HG03342 (cell line): ENCODE results near the gene CNTNAP2.
A peak's percentile ranks its signal among the peaks of the same experiment; 100 is the strongest.
"Not testable (repeated sequence)": the region's sequence is repeated elsewhere in the genome, so short reads cannot be mapped to it uniquely, and the experiment has no call there.

Source experiments
- ATAC-seq: cut with Tn5 transposase; IDR thresholded peaks from one replicate; pipeline ENCODE4 v1.9.1; 2021; ENCODE audit warnings: mild to moderate bottlenecking, moderate library complexity; ENCODE audit not compliant: unreplicated experiment

The CNTNAP2 gene

DNA sequence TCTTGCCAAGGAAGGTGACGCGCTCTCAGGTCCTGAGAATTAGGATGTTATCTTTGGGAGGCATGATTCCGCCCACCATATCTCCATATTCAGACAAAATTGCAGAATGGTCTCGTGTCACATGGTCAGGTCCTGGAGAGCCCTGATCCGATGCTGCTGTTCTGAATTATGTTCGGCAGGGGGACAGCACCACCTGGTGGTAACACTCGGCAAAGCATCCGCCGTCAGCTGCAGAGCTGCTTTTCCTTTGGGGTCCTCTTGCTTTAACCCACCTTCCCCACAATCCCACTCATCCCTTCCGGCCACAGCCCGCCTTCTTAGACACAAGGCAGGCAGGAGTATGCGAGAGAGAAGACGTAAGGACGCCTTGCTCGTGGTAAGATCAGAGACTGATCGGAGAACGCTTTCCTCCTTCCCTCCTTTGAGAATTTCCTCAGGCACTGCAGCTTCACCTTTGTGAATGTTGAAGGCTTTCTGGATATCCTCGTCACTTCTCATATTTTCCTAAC lies 2146.2 kb downstream of the CNTNAP2 start:
- ATAC-seq, result peak; percentile 80

DNA sequence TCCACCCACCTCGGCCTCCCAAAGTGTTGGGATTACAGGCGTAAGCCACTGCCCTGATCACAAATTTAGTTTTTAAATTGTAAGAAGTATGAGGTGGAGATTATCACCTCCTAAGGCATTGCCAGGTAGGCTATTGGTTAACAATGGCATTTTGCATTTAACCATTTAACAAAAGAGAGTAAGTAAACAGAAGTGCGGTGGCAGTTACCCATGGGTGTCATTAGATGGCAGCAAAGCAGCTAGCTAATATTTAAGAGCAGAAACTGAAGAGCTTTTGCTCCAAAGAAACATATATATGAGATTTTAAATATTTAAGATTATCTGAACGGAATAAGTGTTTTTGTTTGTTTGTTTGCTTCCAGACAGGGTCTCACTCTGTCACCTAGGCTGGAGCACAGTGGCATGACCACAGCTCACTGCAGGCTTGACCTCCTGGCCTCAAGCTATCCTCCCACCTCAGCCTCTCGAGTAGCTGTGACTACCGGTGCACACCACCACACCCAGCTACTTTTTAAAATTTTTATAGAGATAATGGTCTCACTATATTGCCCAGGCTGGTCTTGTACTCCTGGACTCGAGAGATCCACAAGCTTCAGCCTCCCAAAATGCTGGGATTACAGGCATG lies 2148.4 kb downstream of the CNTNAP2 start:
- ATAC-seq, result no peak

DNA sequence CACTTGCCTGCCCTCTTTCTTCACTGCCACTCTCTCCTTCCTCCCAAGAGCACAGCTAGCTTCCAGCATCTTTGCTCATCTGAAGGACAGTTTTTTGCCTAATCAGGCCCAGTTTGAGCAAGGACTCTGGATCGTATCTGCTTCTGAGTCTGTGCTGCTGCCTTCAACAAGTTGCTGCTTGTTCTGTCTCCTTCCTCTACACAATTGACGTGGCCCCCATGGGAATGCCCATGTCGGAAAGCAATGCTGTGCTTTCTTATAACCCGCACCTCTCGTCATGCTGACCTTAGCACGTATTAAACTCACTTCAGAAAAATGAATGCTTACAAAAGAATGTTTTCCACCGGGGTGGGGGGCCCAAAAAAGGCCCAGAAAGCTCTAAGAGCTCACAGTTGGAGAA lies 2149.3 kb downstream of the CNTNAP2 start:
- no peak for ATAC-seq

DNA sequence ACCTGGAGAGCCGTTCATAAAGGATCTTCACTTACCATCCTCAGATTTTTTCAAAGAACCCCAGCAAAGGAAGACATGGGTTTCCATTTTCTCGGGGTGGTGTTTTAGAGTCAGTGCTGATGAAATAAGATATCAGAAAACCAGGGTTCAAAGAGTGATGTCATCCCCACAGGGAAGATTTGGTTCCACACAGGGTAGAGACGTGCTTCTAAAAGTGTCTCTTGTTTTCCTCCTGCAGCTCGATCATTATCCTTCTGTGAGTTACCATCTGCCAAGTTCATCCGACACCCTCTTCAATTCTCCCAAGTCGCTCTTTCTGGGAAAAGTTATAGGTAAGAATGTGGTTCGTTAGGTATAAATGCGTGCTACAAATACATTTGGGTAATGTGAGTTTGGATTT lies 2150.2 kb downstream of the CNTNAP2 start:
- no peak for ATAC-seq

DNA sequence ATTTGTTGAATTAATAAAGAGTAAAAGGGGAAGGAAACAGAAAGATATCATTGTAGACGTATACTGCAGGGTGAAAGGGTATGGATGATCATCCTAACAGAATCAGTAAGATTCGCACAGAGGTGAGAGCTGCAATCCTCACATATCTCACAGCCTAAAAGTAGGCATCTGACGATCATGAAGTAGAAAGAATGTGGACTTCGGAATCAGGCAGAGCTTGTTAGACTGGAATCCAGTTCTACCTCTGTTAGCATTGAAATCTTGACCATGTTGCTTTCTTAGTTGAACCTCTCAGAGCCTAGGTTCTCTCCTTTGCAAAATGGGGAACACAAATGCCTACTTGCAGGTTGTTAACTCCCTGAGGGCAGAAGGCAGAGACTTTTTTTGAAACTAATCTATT lies 2154.0 kb downstream of the CNTNAP2 start:
- no peak for ATAC-seq

DNA sequence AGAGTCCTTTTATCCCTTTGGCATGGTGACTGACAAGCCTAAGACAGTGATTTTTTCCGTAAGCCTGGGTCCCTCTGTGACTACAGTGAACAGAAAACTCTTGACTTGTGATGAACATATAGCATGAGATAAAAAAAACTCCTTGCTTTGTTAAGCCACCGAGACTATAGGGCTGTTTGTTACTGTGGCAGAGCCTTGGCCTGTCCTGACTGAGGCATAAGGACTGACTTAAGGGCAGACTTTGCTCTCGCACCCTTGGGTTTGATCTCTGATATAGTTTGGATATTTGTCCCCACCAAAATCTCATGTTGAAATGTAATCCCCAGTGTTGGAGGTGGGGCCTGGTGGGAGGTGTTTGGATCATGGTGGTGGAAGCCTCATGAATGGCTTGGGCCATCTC lies 2157.5 kb downstream of the CNTNAP2 start:
- ATAC-seq, result no peak

DNA sequence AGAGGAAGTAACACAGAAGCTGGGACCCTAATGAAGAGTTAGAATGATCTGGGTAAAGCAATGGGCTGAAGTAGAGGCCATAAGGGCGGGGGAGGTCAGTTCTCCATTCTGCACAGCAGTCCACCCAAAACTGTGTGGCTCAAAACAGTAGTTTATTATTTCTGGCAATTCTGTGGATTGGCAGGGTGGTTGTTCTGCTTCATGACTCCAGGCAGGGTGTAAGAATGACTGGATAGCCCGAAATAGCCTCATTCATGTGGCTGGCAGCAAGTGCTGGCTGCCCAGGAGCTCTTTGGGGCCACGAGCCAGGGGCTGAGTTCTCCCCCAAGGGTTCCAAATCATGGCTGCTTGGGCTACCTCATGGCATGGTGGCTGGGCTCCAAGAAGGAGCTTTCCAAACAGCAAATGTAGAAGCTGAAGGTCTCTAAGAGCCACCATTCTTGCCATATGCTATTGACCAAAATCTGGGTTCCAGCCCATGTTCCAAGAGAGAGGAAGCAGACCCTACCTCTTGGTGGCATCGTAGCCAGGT lies 2158.8 kb downstream of the CNTNAP2 start:
- no peak for ATAC-seq

DNA sequence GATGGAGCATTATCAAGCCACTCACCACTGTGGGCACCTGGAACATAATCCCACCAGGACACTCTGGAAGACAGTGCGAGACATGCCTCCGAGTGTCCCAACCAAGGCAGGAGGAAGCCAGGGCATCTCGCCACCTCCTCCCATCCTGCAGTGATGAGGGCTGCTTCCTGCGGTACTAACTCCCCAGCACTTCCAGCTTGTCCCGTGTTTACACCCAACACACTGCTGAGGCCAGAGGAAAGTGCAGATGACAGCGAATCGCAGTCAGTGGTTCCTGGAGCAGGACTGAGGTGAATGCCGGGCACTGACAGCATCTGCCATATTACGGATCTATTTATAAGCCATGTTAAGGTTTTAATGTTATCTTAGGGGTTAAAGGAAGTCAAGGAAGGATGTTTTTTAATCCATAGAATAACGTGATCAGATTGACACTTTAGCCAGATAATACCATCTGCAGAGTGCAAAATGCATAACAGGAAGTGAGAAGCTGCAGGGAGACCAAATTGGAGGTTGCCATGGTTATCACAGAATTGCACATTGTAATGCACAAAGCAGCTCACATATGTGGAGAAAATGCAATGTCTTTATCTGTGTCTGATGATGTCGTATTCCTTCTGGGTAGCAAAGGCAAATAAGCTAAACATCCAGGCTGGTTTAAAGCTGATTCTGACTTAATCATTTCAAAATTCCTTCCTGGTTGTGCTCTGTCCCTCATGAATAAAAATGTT lies 2159.9 kb downstream of the CNTNAP2 start:
- no peak for ATAC-seq

DNA sequence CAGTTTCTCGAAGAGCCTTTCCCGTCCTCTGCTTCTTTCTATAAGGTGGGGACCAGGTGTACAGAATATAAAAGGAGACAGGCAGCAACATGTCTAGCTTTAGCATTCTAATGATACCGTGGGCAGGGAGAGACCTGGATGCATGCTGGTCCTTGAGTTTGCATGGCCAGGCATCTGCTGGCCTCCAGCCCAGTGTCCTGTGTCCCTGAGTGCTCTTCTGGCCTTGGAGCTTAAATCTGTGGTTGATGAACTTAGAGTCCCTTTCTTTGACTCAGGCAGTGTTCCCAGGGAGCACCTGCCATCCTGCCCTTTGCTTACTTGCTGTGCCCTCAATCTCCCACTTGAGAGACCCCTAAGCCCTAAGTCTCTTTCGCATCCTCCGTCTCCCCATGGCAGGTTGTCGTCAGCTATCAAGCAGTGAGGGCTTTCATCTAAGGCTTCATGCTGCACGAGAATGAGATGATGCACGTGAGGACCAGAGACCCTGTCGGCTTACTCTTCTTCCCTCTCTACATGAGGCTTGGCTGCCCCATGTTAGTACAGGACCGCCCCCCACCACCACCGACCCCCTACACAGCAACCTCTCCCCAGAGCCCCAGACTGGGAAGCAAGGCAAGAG lies 2160.6 kb downstream of the CNTNAP2 start:
- ATAC-seq, result no peak

DNA sequence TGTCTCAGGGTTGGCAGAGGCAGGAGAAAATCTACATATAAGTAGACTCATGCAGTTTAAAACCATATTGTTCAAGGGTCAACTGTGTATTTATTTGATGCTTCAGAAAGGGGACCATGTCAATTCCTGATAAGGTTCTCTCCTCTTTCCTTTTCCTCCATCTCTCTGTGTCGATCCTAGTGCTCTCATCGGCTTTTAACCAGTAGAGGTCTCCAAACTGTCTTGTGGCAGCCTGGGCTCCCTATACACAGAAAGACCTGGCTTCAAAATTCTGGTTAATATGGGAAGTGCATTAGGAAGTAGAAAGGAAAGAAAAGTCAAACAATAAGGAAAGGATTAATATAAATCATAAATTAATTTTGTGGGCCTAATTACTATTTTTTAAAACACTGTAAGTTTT lies 2169.5 kb downstream of the CNTNAP2 start:
- ATAC-seq, result no peak

DNA sequence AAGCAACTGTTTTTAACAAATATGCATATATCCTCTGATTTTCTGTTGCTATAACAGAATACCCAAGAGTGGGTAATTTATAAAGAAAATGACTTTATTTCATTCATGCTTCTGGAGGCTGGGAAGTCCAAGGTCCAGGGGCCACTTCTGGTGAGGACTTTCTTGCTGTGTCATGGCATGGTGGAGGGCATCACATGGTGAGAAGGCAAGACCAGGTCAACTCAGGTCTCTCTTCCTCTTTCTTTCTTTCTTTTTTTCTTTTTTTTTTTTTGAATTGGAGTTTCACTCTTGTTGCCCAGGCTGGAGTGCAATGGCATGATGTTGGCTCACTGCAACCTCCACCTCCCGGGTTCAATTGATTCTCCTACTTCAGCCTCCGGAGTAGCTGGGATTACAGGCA lies 2170.9 kb downstream of the CNTNAP2 start:
- no peak for ATAC-seq

DNA sequence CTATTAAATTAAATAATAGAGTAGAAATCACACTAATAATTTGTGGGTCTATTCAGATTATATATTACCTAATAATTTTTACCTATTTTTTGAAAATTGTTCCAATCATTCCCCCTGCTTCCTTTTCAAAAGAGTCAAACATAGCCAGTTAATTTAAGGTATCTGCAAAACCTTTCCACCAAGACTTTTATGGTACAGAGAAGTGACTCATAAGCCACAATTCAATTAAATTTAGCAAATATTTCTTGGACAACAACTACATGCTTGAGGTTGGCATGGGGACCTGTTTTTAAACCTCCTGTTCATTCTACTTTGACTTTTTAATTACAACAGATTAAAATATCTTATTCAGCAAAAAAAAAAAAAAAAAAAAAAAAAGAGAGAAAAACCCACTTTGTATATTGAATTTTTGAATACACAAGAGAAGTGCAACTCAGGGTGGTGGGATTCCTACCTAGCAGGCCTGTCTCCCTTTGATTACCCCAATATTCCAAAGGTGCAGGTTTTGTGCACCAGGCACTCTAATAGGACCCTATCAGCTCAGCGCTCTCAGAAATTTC lies 2172.1 kb downstream of the CNTNAP2 start:
- no peak for ATAC-seq

DNA sequence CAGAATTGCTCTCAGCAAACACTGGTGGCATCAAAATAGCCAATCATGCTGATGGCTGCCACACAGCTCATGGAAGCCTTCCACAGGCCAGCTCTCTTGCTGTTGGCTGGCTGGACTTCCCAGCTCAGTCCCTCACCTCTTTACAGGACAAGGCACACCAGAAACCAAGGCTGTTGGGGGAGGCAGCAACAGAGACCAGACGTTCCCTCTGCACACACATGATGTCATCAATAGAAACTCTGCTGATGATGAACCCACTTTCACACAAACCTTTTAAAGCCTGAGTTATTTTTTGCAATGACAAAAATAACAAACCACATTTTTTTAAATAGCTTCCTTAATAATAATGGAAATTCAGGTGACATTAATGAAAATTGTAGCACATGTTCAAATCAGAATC lies 2173.0 kb downstream of the CNTNAP2 start:
- no peak for ATAC-seq

DNA sequence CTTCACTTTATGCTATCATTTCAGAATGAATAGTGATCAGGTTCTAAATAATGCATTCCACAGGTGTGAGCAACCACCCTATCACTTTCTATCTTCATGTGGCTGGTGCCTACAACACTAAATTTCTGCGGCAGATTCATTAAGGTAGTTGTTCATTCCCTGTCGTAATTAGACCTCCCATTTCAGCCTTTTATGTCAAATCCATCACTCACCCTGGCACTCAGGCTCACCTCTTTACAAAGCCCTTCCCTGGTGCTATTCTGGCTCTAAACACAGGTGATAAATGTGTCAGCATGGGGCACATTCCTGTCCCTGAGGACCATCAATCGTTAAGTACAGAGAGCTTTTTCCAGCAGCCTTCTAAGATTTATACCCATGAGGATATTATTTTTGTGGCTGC lies 2173.9 kb downstream of the CNTNAP2 start:
- ATAC-seq, result no peak

DNA sequence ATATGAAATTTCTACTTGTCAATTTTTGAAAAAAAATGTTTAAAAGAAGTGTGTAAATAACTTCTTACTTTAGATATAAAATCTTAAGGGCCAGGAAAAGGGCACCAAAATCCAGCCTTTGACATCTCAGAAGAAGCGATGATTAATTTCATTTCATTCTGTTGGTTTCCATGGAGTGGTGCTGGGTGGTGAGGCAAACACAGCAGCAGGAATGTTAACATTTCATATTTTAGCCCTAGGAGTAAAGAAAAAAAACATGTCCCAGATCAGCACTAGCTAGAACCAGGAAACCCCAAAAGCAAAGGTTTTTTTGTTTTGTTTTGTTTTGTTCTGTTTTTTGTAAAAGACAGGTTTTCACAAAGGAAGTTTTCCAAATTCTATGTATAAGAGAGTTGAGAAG lies 2175.2 kb downstream of the CNTNAP2 start:
- ATAC-seq, result no peak

DNA sequence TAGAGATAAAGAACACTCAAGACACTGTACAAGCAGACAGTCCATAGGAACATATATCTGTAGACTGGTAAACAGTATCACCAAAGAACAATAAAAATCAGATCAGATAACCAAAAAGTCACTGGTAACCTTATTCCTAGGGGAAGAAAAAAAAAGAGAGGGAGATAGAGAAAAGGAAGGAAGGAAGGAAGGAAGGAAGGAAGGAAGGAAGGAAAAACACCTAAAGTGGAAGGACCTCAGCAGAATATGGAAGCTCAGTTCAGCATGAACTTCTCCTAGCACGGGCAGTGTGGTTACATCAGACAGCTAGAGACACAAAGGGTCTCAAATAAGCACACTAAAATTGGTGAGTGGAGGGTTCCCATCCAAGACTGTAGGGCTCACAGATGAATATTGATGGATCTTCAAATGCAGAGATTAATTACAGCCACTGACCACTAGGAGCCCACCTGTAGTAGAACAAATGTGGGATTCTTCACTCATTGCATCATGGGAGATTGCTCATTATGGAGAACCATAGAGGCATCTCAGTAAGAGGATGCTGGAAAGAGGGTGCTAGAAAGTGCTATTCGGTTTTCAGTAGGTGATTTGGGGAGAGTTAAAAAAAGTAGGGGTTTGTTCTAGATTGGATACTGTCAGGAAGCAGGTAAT lies 2180.5 kb downstream of the CNTNAP2 start:
- ATAC-seq, result no peak

DNA sequence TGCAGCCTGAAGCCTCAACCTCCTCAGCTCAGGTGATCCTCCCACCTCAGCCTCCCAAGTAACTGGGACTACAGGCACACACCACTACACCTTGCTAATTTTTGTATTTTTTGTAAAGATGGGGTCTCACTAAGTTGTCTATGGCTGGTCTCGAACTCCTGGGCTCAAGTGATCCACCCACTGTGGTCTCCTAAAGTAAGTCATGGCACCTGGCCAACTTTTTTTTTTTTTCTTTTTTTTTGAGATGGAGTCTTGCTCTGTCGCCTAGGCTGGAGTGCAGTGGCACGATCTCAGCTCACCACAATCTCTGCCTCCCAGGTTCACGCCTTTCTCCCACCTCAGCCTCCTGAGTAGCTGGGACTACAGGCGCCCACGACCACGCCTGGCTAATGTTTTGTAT lies 2182.2 kb downstream of the CNTNAP2 start:
- ATAC-seq, result not testable (repeated sequence)

DNA sequence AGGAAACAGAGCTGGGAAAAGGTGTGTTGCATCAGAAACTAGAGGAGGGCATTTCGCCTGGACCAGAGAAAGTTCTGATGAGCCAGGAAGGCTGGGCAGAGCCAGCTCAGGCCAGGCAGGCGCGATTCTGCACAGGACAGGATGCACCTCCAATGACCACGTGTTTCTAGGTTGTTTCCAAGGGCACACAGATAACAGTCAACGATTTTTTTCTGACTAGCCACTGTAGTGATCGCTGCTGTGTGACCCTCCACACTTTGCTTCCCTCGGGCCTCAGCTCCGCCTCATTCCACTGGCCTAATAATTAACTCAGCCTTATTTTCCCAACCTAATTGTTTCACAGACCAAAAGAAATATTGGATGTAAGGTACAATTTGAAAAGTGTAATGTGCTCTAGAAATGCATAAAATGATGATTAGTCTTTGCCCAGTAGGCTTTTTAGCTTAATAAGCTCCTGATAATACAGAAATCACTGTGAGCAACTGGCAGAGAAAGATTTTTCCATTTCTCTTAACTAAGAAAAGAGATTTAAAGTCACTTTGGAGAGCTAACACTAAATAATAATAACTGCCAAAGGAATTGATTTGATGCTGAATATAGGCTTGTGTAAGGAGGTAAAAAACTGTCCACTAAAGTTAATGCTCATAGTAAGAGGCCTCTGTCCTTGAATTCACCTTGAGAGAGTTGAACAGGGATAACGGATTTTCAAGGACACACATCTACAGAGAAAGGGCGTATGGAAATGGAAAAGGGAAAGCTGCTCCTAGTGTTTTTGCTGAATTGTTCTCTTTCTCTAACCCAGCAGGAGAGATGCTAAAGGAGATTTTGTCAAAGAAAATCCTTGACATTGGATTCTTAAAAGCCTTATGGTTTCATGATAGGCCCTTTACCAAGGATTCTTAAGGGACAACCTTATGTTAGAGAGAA lies 2183.0 kb downstream of the CNTNAP2 start:
- ATAC-seq, result no peak

DNA sequence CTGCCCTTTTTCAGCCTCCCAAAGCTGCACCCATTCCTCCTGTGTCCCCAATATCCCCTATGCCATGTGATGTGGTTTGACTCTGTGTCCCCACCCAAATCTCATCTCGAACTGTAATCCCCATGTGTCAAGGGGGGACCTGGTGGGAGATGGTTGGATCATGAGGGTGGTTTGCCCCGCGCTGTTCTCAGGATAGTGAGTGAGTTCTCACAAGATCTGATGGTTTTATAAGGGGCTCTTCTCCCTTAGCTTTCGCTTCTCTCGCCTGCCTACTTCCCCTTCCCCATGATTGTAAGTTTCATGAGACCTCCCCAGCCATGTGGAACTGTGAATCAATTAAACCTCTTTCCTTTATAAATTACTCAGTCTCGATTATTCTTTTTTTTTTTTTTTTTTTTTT lies 2185.8 kb downstream of the CNTNAP2 start:
- ATAC-seq, result not testable (repeated sequence)
